Spleen (tissue), 11 donors: ENCODE data around the gene MRPL50. TPM values are rescaled to one million over a fixed set of nuclear protein-coding genes. Genes with fewer than 3 reads are reported as not detected.

Experiments used
- DNase-seq: peaks from one replicate; pipeline ENCODE4 v3.0.0-alpha.2; 2020
- H3K27ac ChIP-seq, 8 donors: fragments of 200-600 bp; sonication (generic) in 7 of 8; 1 replicate in 4 of 8; 2 replicates in 4 of 8; pipeline versions ENCODE4 v1.5.0 to v1.8.0; 2016 to 2021; ENCODE audit warnings: inconsistent platforms in 4 of 8, mild to moderate bottlenecking in 4 of 8, moderate library complexity in 1 of 8
- H3K27me3 ChIP-seq, 7 donors: fragments of 200-600 bp; sonication (generic) in 6 of 7; replicated peaks in 1 of 7; 1 replicate in 4 of 7; 2 replicates in 3 of 7; pipeline versions ENCODE4 v1.5.0 to v1.8.0; 2016 to 2021; ENCODE audit warnings: inconsistent platforms in 3 of 7, mild to moderate bottlenecking in 1 of 7
- H3K36me3 ChIP-seq, 6 donors: fragments of 200-600 bp; sonication (generic) in 5 of 6; 1 replicate in 4 of 6; 2 replicates in 2 of 6; pipeline versions ENCODE4 v1.5.0 to v1.8.0; 2016 to 2021; ENCODE audit warnings: inconsistent platforms in 2 of 6
- H3K4me1 ChIP-seq, 6 donors: fragments of 200-600 bp; sonication (generic) in 5 of 6; 1 replicate in 3 of 6; 2 replicates in 3 of 6; pipeline versions ENCODE4 v1.5.0 to v1.8.0; 2016 to 2021; ENCODE audit warnings: inconsistent platforms in 3 of 6
- H3K4me3 ChIP-seq, 8 donors: fragments of 200-600 bp; sonication (generic) in 7 of 8; 1 replicate in 4 of 8; 2 replicates in 4 of 8; pipeline versions ENCODE4 v1.5.0 to v1.8.0; 2016 to 2021; ENCODE audit warnings: inconsistent platforms in 4 of 8, mild to moderate bottlenecking in 4 of 8, moderate library complexity in 2 of 8
- H3K9me3 ChIP-seq, 8 donors: fragments of 200-600 bp; sonication (generic) in 7 of 8; 1 replicate in 4 of 8; 2 replicates in 4 of 8; pipeline versions ENCODE4 v1.5.0 to v1.8.0; 2016 to 2021; ENCODE audit warnings: inconsistent platforms in 4 of 8
- CTCF ChIP-seq, 11 experiments: fragments of 200-600 bp in 7 of 11; fragments of 450-650 bp in 4 of 11; sonication (generic) in 4 of 11; IDR thresholded peaks in 8 of 11; conservative IDR thresholded peaks in 3 of 11; 1 replicate in 7 of 11; 2 replicates in 4 of 11; pipeline versions ENCODE4 v1.4.0 to v1.8.0; 2016 to 2021; ENCODE audit warnings: antibody characterized with exemption in 11 of 11, inconsistent platforms in 4 of 11, mild to moderate bottlenecking in 1 of 11
- POLR2A ChIP-seq, 3 donors: fragments of 450-650 bp; IDR thresholded peaks; one replicate each; pipeline ENCODE4 v1.5.1; 2017; ENCODE audit warnings: antibody characterized with exemption in 3 of 3, mild to moderate bottlenecking in 1 of 3
- POLR2AphosphoS5 ChIP-seq, 3 donors: sonication (generic); formaldehyde crosslinking; IDR thresholded peaks; one replicate each; pipeline ENCODE4 v1.5.1; 2017; ENCODE audit warnings: antibody characterized with exemption in 3 of 3
- WGBS, 5 donors: extraction: QIAGEN DNeasy Blood & Tissue Kit in 3 of 5; methylation state at CpG; one replicate each; pipeline versions ENCODE4 v1.1.5 to v1.1.7; 2013 to 2018; 5-methylcytosine and 5-hydroxymethylcytosine counted together
- intact Hi-C: fragments of 100-400 bp; cut with DNase I; formaldehyde crosslinking; loops from one replicate; pipeline ENCODE4 v1.15.0; 2023; ENCODE audit warnings: low total_unique reads
- polyA plus RNA-seq, 3 donors: library from polyadenylated mRNA; stranded (reverse); fragments of 200-250 nt; gene quantifications; one replicate each; pipeline ENCODE4 v1.2.1, GENCODE V29; 2013
- total RNA-seq, 7 donors: library from RNA; depleted of rRNA in 3 of 7; stranded (reverse); fragments of >200 nt in 3 of 7; fragmentation: NEBNext Ultra II Directional in 4 of 7; extraction: Animal tissue kit (Norgen Biotek cat#: 25700) in 4 of 7; gene quantifications; one replicate each; pipeline versions ENCODE4 v1.1.0 to v1.2.1, GENCODE V29; 2016 to 2021
- donor health status: healthy with polysubstance abuse.
- donor health status: DM: no; HTN: no; CAD: no; lungs with moderate emphysema.
- donor health status: DM: no; HTN: no; CAD: no.
- donor health status: Bipolar disorder and iron deficiency.
- donor health status: healthy.
- donor health status: DM: no; HTN: no; CAD: no.
- donor health status: DM: yes; HTN: yes; CAD: no.

The MRPL50 gene
- total and polyA plus RNA-seq, 10 donors = 7.8 to 15.5 (median 11.2) TPM

DNA sequence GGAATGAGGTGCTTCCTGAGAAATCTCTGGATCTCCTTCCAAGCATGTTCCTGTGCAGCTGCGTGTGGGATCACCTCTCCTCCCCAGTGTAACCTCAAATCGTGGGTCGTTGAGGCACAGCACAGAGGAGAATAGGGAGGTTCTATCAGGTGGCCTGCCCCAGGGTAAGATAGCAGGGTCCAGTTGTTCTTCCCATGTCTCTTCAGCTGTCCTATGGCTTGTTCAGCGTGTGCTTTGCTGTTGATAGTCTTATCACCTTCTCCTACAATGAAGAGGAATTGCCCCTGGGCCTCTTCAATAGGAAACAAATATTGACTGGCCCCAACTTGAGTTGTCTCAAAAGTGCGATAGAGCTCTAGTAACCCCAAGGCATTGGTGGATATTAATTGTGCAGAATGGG, 36.0 kb downstream of the MRPL50 start:
- intact Hi-C loops = no loop called here
- H3K4me1 ChIP-seq = no peaks in the 10 kb centered on the region
- H3K27me3 ChIP-seq = peaks cover 0 to 4% (median 0%) of the 10 kb centered on the region in 7 donors
- 77 to 89% (median 82%) methylated on average over 5 of the region's 5 CpGs for WGBS, 5 donors
- no peaks in the 10 kb centered on the region for H3K9me3 ChIP-seq
- DNase-seq = no peak
- H3K27ac ChIP-seq = no peak overlapping the region
- no peaks in the 10 kb centered on the region for H3K36me3 ChIP-seq
- no peak for TF ChIP-seq POLR2A (IDR thresholded peaks at IDR 0.05)
- TF ChIP-seq CTCF (IDR thresholded peaks at IDR 0.05 in 8 of 11, conservative IDR thresholded peaks at IDR 0.05 in 3 of 11) = no peak
- no peak for TF ChIP-seq POLR2AphosphoS5 (IDR thresholded peaks at IDR 0.05)
- no peak overlapping the region for H3K4me3 ChIP-seq

GRCh38 chr9:101360647-101361046, 37.8 kb downstream of the MRPL50 start:
- Histone ChIP-seq H3K27me3 (peaks cover 0 to 4% (median 0%) of the 10 kb centered on the region in 7 donors), H3K9me3 (no peaks in the 10 kb centered on the region), H3K27ac (no peak overlapping the region), H3K4me3 (no peak overlapping the region), H3K36me3 (no peaks in the 10 kb centered on the region), H3K4me1 (no peaks in the 10 kb centered on the region)
- DNase-seq = no peak
- no peak for TF ChIP-seq CTCF (IDR thresholded peaks at IDR 0.05 in 8 of 11, conservative IDR thresholded peaks at IDR 0.05 in 3 of 11)
- TF ChIP-seq POLR2A (IDR thresholded peaks at IDR 0.05) = no peak
- TF ChIP-seq POLR2AphosphoS5 (IDR thresholded peaks at IDR 0.05) = no peak
- intact Hi-C loops = no loop called here

DNA sequence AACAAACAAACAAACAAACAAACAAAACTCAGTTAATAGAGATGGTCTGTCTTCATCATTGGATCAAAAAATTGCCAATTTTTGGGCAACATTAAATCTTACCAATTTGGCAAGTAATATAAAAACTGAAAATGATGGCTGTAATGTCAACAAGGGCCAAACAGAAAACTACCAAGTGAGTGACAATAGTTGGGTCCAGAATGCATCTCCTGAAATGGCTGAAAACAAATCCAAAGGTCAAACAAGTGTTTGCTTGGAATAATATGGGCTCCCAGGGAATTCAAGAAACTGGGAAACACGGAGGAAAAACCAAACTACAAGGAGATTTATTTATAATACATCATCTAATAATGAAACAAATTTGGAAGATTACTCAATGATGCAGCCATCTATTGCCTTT, 38.7 kb downstream of the MRPL50 start:
- Histone ChIP-seq H3K4me3 (no peak overlapping the region), H3K27me3 (no peaks in the 10 kb centered on the region), H3K27ac (no peak overlapping the region), H3K9me3 (no peaks in the 10 kb centered on the region), H3K4me1 (no peaks in the 10 kb centered on the region), H3K36me3 (no peaks in the 10 kb centered on the region)
- no peak for DNase-seq
- no peak for TF ChIP-seq POLR2A (IDR thresholded peaks at IDR 0.05)
- TF ChIP-seq POLR2AphosphoS5 (IDR thresholded peaks at IDR 0.05) = no peak
- WGBS, 5 donors = 58 to 78% (median 66%) methylated on average over 1 of the region's 1 CpG
- intact Hi-C loops = no loop called here

- Histone ChIP-seq H3K4me1 (no peaks in the 10 kb centered on the region), H3K4me3 (no peak overlapping the region), H3K9me3 (no peaks in the 10 kb centered on the region), H3K27me3 (no peaks in the 10 kb centered on the region), H3K36me3 (no peaks in the 10 kb centered on the region), H3K27ac (no peak overlapping the region)
- TF ChIP-seq POLR2AphosphoS5 (IDR thresholded peaks at IDR 0.05) (no peak), POLR2A (IDR thresholded peaks at IDR 0.05) (no peak)
- intact Hi-C loops = no loop called here
- 32 to 100% (median 42%) methylated on average over 1 of the region's 1 CpG for WGBS, 5 donors
- no peak for DNase-seq
Observed at GRCh38 chr9:101356619-101357018, 41.8 kb downstream of the MRPL50 start.

DNA sequence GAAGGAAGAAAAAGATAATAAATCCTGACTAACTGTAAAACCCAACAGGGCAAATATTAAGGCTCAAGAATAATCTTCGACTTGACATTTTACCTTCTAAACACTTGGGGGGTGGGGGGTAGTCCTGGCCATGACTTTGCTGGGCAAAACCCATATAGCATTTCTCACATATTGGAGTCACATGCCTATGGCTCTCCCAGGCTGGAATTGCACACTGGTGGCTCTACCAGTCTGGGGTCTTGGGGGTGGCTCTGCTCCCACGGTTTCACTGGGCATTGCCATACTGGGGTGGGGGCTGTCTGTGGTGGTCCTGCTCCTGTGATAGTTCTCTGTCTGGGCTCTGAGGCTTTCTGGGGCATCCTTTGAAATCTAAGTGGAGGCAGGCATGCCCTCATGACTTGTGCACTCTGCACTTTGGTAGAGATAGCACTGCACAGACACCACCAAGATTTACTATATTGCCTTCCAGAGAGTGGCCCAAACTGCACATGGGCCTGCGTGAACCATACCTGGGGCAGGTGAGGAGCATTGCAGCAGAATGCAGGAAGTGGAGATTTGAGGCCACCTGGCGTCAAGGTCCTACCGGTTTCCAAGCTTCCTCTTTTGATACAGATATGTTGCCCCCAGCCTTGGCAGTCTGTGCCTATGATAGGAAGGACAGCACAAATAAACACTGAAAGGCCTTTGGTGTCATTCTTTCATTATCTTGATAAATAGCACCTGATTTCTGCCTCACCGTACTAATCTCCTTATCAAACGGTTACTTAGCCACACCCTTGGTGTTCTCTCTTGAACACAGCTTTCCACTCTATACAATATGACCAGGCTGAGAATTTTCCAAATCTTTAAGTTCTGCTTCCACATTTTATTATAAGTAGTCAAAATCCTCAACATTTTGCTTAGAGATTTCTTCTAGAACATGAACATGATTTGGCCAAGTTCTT, 43.4 kb downstream of the MRPL50 start:
- TF ChIP-seq POLR2AphosphoS5 (IDR thresholded peaks at IDR 0.05) = no peak
- TF ChIP-seq CTCF (IDR thresholded peaks at IDR 0.05 in 8 of 11, conservative IDR thresholded peaks at IDR 0.05 in 3 of 11) = no peak
- TF ChIP-seq POLR2A (IDR thresholded peaks at IDR 0.05) = no peak

More for the DNA sequence above, 43.4 kb downstream of the MRPL50 start:
- no peaks in the 10 kb centered on the region for H3K27me3 ChIP-seq
- H3K4me1 ChIP-seq = no peaks in the 10 kb centered on the region
- intact Hi-C loops = no loop called here
- 70 to 79% (median 70%) methylated on average over 6 to 7 of the region's 7 CpGs for WGBS, 5 donors
- DNase-seq = no peak
- no peaks in the 10 kb centered on the region for H3K36me3 ChIP-seq
- no peak overlapping the region for H3K27ac ChIP-seq
- H3K9me3 ChIP-seq = no peaks in the 10 kb centered on the region
- H3K4me3 ChIP-seq = no peak overlapping the region
